ENCODE measurements around the gene ATP5PB.

Gene ATP5PB, protein sequence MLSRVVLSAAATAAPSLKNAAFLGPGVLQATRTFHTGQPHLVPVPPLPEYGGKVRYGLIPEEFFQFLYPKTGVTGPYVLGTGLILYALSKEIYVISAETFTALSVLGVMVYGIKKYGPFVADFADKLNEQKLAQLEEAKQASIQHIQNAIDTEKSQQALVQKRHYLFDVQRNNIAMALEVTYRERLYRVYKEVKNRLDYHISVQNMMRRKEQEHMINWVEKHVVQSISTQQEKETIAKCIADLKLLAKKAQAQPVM

DNA sequence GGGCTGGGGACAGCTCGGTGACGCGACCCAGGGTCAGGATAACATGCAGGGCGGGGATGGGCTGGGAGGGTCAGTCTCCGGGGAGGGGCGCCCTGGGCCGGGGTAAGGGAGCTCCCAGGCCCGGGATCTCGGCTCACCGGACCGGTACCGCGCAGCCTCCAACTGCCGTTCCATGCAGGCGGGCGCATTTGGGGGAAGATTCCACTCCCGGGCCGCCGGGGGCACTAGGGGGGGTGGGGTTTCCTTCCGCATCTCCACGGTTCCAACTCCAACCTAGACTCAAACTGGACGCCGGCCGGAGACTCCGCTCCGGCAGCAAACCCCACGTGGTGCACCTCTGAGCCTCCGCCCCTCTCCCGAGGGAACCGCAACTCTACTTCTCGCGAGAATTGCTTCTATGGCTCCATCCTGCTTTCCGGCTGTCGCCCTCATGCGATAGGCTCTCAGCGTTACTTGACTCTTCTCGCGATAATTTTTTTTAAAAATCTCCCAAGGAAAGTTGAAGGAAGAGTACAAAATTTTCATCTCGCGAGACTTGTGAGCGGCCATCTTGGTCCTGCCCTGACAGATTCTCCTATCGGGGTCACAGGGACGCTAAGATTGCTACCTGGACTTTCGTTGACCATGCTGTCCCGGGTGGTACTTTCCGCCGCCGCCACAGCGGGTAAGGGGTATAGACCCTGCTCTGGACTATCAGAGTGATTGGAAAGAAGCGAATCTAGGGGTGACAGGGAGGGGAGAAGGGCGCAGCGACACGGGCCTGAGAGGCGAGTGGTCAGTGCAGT lies at the start of gene ATP5PB, which contains the start of gene WDR77:
Gene ATP5PB, plus strand, starts transcription at position 547 of the 785 bp plus-strand sequence. Its CDS starts 78 bp downstream, at position 625.
Gene WDR77, minus strand, starts transcription at position 339 of the 785 bp plus-strand sequence. Its CDS starts 87 bp downstream, at position 252.
- DNase-seq: peak; percentile 93

DNA sequence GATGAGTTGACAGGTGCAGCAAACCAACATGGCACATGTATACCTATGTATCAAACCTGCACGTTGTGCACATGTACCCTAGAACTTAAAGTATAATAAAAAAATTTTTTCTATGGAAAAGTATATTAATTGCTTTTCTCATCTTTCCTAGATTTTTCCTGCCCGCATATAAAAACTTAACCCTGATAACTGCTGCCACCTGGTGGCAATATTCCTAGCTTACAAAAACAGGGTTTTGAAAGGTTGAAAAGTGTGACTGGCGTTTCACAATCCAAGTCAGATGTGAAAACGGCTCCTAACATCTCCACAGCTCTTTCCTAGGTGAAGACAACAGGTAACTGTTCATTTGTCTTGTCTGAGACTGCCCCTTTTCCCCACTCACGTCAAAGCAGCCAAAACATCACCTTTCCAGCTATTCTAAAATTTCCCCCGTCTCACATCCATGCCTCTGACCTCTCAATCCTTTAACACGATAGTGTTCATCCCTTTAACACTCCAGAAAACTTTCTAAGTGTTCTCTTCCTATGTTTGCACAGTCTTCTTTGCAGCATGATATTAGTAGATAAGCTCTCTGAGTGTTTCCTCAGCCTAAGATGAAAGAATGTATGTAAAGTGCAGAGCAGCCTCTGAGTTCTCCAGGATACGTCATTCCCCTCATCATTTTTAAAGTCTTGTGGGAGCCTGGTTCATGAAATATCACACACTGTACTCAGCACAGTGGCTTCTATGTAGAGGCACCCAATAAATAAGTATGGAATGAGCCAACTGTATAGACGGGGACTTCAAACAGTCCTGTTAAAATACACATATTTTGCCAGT lies 49.3 kb upstream of the ATP5PB start:
- peak; percentile 55 for DNase-seq

DNA sequence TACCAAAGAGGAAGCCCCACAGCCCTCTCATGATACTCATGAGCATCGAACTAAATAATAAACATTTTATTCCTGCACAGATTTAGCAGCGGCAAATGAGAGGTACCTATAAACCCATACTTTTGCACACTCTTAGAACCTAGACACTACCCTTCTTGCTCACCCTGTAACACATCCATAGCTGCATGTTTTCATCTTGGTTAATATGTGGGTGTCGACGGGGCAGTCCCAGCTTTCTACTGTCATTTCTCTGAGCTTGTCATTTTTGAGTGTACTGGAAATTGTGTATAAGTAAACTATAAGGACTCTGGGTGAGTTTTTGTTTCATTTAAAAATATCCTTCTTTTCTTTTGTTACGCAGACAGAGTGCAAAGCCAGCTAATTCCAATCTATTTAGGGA lies 47.2 kb upstream of the ATP5PB start:
- no peak for DNase-seq

DNA sequence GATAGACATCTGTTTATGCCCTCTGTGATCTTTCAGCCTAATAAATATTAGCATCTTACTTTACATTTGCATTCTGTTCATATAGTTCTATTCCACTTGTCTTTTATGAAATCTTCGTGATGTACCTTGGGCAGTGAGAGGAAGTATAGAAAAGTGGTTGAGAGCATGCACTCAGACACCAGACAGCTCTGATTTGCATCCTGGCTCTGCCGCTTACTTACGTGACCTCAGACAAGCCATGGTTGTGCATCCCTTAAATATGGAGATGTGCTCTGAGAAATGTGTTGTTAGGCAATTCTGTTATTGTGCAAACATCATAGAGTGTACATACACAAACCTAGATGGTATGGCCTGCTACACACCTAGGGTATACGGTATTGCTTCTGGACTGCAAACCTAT lies 44.7 kb upstream of the ATP5PB start:
- DNase-seq: no peak

DNA sequence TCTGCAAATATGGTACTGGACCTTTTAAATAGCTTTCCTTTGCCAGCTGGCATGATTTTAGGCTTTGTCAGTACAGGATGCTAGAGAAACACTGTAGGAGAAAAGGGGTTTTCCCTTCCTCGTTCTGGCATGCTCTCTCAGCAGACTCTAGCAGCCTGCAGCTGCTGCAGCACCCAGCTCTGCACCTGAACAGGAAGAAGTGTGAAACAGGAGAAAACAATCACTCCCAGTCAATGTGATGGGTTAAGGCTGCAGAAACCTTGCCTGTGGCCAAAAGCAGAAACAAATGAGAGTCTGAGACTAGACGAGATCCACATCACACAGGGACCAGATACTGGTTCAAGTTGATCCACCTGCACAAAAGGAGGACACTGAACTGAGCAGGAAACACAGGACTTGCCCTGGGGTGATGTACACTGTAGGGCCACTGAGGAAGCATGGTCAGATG lies 42.9 kb upstream of the ATP5PB start:
- DNase-seq: peak; percentile 80

DNA sequence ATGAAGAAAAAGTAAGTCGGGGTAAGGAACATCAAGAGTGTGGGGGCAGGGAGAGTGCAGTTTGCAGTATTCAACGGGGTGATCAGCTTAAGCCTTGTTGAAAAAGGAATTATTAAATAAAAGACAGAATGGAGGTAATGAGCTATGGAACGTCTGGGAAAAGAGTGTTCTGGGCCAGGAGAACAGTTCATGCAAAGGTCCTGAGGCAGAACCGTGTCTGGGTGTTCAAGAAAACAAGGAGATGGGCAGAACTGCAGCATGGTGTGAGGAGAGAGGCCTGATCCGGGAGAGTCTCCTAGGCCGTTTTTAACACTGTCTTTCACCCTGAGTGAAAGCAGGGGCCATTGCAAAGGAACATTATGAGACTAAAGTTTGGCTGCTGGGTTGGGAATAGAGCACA lies 42.0 kb upstream of the ATP5PB start:
- no peak for DNase-seq

DNA sequence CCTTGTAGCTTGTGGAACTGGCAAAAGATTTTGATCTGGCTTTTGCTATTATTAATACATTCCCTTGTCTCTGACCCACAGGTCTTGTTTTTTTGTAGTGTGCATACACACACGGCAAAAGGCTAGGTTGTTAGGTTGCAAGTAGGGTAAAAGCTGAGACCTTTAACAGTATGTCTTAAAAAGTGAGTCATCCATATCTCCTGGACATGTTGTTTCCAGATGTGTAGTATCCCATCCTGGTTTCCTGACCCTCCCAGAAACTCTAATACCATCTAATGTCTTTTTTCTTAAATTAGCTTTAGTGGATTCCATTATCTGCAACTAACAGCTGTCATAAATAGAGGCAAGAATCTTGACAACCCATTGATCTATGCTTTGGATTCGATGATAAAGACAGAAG lies 36.4 kb upstream of the ATP5PB start:
- no peak for DNase-seq

DNA sequence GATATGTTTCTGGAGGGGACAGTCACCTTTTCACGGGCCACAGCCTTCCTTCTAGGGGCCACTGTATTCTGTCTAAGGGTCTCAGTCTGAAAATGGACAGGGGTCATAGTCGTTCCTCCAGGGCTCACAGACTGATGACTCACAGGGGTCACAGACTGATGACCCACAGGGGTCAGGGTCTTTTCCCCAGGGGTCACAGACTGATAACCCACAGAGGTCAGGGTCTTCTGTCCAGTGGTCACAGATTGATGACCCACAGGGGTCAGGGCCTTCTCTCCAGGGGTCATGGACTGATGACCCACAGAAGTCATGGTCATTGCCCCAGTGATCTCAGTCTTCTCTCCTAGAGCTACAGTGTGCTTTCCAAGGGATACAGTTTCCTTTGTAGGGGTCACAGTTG lies 34.5 kb upstream of the ATP5PB start:
- no peak for DNase-seq

DNA sequence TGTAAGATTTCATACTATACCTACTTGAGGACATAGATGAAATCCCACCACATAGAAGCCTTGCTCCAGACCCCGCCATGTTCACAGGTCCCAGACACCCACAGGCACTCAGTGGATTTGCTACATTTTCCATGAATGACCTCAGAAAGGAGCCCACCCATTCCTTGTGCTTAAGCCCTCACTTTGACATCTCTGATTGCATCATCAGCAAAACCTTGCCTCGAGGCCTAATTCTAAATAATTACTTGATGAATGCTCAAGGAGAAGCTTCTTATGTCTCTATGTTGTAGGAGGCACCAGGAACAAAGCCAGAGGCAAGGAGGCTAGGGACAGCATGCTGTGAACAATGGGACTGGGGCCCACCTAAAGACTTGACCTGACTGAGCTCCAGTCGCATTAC lies 33.8 kb upstream of the ATP5PB start:
- DNase-seq: no peak

DNA sequence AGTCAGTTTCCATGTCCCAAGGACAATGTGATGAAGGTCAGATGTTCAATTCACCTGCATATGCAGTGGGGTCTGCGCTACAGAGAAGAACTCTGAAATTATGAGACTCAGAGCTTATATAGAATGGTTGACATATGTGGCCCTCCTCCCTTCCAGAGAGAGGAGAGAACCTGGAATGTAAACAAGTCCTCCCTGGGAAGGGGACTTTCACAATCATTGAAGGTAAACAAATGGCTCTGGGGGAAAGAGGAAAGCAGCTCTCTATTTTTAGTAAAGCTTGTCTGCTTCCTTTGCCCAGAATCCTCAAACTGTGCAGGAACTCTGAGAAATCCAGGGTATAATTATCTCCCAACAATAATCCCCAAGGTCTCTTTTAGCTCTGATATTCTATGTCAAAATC lies 31.5 kb upstream of the ATP5PB start:
- no peak for DNase-seq

DNA sequence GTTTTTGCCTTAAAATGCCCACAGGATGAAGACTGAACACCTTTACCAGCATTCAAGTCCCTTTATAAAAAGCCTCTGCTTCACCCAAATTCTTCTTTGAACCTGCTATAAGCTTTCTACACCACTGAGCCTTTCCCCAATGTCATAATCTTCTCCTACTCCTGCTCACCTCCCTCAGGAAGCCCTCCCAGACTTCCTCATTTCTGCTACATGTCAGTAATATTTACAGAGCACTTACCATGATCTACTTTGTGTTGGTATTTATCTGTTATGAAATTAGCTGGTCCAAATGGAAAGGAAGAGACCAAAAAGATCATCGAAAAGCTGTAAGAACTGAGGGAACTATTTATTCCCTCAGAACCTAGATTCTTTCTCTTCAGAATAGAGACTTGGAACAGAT lies 30.2 kb upstream of the ATP5PB start:
- no peak for DNase-seq

DNA sequence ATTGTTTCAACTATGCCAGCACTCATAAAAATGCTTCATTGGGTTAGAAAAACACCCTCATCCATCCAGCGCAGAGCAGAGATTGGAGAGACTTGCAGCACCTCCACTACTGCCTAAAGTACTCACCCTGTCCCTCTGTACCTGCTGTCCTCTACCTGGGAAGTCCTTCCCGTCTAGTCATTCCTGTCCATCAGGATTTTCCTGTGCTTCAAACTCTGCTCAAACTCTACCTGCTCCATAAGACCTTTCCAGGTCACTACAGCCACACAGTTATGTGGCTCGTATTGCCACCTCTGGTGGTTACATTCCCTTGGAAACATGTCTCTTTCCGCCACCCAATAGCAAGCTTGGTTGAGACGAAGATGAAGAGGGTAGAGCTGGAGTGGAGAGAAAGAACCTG lies 28.9 kb upstream of the ATP5PB start:
- no peak for DNase-seq

DNA sequence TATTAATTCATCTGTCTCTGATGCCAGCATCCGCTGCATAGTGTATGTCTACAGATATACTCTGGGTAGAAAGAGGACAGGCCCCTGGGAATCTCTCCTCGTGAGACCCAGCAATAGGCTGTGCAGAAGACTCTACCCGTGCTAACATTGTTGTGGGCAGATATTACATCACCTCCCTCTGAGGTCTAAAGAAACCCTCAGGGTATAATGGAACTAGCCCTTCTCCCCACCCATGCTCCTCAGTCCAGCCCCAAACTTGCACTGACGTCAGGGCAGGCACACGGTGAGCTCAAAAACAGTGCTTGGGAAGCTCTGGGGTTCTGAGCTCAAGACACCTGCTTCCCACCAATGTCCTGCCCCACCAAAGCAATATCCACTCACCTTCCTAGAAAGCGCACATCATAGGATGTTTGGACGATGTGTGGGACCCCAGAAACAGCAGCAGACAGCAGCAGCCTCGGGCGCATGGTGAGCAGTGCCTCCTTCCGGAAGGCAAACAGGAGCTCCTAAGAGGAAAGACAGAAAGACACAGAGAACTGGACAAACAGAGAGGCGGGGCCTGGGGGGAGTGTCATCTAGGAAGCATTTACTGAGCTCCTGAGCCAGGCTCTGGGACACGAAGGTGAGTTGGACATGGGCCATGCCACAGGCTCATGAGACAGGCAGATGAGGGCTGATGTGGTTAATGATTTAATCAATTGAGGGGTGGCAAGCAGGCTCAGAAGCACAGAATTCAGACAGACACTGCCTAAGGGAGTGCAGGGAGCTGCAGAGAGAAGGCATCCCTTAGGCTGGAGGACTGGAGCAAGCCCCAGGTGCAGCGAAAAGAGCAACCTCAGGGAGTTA lies 26.5 kb upstream of the ATP5PB start:
- peak; percentile 43 for DNase-seq

DNA sequence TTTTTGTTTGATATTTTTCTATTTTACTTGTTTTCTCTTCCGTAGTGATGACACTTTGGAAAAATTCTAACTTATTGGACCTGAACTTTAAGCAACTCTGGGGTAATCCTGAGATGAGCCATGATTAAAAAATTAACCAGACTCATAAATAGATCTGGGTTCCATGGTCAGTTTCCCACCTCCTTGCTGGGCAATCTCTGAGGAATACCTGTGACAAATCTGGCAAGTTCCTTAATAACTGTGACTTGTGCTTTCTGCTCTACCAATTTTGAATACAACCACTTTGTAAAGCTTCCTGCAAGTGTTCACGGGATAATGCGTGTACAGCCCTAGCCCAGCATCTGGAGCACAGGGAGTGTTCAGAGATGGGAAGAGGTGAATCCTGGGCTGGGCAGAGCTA lies 25.0 kb upstream of the ATP5PB start:
- DNase-seq: no peak

DNA sequence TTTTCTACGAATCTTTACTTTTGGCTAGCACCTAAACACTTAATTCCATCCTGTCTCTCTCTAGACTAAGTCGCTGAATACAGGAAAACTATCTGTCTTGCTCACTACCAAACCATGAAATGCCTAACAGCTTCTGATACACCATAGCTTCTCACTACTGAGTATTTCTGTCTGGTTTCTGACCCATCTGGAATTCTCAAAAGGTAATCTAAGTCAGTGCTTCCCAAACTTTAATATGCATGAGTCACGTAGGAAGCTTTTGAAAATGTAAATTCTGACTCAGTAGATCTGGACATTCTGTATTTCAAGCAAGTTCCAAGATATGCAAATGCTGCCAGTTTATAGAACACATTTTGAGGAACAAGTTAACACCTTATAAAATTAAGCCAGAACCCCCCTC lies 12.5 kb upstream of the ATP5PB start:
- DNase-seq: no peak

DNA sequence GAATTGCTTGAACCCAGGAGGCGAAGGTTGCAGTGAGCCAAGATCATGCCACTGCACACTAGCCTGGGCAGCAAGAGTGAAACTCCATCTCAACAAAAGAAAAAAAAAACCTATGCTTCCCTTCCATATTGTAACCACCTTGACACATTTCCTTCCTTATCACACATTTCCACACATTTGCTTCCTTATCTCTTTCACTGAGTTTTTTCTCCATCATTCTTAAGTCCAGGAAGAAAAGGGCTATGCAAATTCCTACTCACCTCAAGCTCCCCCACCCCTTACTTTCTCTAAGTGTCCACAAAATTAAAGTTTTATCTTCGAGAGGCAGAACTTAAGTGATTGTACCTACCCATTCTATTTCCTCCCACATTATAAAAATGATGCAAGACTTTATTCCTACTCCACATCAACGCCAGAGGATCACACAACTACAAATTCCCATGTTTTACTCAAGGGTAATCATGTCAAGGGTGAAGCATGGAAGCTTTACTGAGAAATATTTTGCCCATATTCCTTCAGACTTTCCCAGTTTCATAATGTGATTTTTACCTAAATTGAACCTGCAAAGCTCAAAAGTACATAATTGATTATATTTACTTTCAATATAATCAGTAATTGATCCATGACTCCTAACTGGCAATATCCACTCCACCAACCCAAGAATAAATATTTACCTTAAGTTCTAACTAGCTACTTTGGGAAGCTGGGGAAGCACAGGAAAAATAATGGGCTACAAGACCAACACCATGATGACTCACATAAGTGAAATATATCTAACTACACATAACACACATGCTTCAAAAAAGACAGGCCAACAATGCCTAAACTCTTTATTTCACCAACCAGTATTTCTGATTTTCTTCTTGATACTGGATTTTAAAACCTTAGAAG lies 9.6 kb upstream of the ATP5PB start:
- no peak for DNase-seq

DNA sequence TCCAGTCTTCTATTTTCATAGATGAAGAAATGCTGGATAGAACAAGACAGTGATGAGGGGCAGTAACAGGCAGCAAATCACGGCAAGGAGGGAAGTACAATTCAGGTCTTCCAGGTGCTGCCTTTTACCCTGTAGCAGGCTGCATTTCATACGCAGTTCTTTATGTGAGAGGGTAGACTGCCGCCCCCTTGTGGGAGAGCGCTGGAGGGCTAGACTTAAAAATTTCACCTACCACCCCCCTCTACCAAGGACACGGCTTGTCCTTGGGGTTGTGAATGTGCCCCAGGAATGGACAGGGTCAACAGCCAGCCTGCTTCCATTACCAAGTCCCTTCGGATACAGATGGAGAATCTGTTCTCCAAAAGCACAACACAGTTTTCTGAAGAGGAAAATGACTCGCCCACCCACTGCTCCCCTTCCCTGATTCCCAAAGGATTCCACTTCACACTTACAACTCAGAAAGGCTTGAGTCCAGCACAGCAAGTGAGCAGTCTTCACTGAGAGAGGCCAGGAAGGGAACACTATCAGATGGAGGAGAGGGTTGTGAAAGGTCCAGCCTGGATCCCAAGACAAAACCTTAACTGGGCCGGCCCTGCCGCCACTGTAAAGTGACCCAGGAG lies 7.6 kb upstream of the ATP5PB start:
- DNase-seq: no peak

DNA sequence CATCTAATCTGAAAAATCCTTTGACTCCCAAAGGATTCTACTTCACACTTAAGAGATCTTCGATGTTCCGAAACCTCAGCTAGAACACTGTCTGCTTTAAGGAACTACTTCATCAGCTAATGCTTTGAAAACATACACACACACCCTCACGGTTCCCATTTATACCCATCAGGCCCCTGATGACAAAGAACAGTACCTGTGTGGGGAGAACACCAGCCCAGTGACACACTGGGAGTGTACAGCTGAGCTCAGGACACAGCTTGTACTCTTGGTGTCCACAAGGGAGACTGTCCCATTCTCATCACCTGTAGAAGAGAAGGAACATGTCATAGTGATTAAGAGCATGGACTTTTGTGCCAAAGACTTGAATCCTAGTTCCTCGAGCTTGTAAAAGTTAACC lies 6.8 kb upstream of the ATP5PB start:
- DNase-seq: no peak

DNA sequence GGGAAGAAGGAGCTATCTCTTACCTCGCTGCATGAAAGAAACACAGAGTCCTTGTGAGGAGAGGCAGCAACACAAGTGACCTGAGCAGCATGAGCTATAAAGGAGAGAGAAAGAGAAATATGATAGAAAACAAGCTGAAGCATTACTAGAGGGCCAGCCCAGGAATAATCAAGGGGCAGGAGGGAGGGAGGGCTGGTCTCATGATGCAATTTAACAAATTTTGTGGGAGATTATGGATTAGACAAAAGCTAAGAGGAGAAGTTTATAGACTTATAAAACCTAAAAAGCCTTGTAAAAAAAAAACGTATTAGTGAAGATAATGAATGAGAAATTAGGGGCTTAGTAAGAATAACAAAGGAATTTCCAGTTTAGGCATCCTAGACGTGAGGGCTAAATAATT lies 5.2 kb upstream of the ATP5PB start:
- DNase-seq: no peak

DNA sequence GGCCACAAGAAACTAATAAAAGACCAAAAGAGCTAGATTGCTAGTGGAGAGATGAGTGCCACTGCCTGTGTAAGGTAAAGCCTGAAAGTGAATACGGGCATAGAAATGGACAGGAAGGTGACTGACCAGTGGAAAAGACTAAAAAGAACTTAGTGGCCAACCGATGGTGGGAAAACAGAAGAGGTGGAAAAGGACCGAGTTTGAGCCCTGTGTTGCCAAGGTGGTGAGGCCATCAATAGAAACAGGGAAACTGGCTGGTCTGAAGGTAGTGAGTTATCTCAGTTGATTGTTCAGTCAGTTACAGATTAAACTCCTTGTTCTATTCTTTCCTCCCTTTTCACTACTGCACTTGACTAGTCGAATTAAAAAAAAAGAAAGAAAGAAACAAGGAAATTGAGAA lies 2.7 kb upstream of the ATP5PB start:
- no peak for DNase-seq
